HEK293T (cell line): Measurements from ENCODE around the gene ELF1.

Source experiments
- ARNT ChIP-seq: fragments of 450-650 bp; IDR thresholded peaks from 2 replicates; pipeline ENCODE4 v1.6.1; 2017; ENCODE audit warnings: mild to moderate bottlenecking
- BHLHE40 ChIP-seq: fragments of 450-650 bp; IDR thresholded peaks from 2 replicates; pipeline ENCODE4 v1.6.1; 2016; ENCODE audit warnings: mild to moderate bottlenecking, moderate library complexity, borderline replicate concordance
- ELF4 ChIP-seq: fragments of 450-650 bp; IDR thresholded peaks from 2 replicates; pipeline ENCODE4 v1.6.1; 2017; ENCODE audit warnings: antibody characterized with exemption
- FOXA1 ChIP-seq: fragments of 450-650 bp; IDR thresholded peaks from 2 replicates; pipeline ENCODE4 v1.6.1; 2016; ENCODE audit warnings: mild to moderate bottlenecking
- FOXK2 ChIP-seq: fragments of 450-650 bp; IDR thresholded peaks from 2 replicates; pipeline ENCODE4 v1.6.1; 2016; ENCODE audit warnings: mild to moderate bottlenecking
- FOXM1 ChIP-seq: fragments of 450-650 bp; IDR thresholded peaks from 2 replicates; pipeline ENCODE4 v1.6.1; 2017; ENCODE audit warnings: mild to moderate bottlenecking, borderline replicate concordance
- HDGF ChIP-seq: fragments of 450-650 bp; IDR thresholded peaks from 2 replicates; pipeline ENCODE4 v1.6.1; 2017; ENCODE audit warnings: antibody characterized with exemption, borderline replicate concordance
- L3MBTL2 ChIP-seq: fragments of 450-650 bp; conservative IDR thresholded peaks from 2 replicates; pipeline ENCODE4 v1.6.1; 2016; ENCODE audit warnings: mild to moderate bottlenecking
- LEF1 ChIP-seq: fragments of 450-650 bp; IDR thresholded peaks from 2 replicates; pipeline ENCODE4 v1.6.1; 2017; ENCODE audit warnings: mild to moderate bottlenecking, borderline replicate concordance
- NFRKB ChIP-seq: fragments of 450-650 bp; IDR thresholded peaks from 2 replicates; pipeline ENCODE4 v1.6.1; 2016; ENCODE audit warnings: mild to moderate bottlenecking, moderate library complexity
- SP1 ChIP-seq: fragments of 450-650 bp; IDR thresholded peaks from 2 replicates; pipeline ENCODE4 v1.6.1; 2017
- SUZ12 ChIP-seq: fragments of 450-650 bp; IDR thresholded peaks from 2 replicates; pipeline ENCODE4 v1.6.1; 2016; ENCODE audit warnings: mild to moderate bottlenecking
- TARDBP ChIP-seq: fragments of 450-650 bp; IDR thresholded peaks from 2 replicates; pipeline ENCODE4 v1.6.1; 2016

DNA sequence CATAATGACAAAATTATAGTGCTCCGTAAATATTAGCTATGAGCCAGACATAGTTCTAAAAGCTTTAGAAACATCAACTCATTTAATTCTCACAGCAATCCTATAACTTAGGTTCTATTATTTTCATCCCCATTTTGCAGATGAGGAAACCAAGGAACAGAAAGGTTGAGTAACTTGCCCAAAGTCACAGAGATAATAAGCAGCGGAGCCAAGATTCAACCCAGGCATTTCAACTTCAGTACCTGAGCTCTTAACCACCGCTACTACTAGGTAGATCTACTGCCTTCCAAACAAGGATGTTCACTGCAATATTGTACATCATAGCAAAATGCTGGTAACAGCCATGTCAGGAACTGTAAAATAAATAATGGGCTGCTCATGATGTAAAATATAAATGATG is 39.9 kb downstream of the ELF1 start:
- TF ChIP-seq BHLHE40: no peak
- no peak for TF ChIP-seq SUZ12
- no peak for TF ChIP-seq ARNT
- TF ChIP-seq NFRKB: no peak
- no peak for TF ChIP-seq HDGF
- TF ChIP-seq L3MBTL2: no peak
- TF ChIP-seq TARDBP: no peak
- TF ChIP-seq ELF4: no peak
- no peak for TF ChIP-seq FOXM1
- TF ChIP-seq FOXK2: no peak
- no peak for TF ChIP-seq FOXA1
- no peak for TF ChIP-seq SP1
- no peak for TF ChIP-seq LEF1
